ENCODE measurements around the gene ORAI3. TPM values are rescaled to one million over a fixed set of nuclear protein-coding genes. Genes with fewer than 3 reads are reported as not detected.

Gene ORAI3
- total RNA-seq, 2 donors from 2014 or later = 19.0 to 35.7 TPM

DNA sequence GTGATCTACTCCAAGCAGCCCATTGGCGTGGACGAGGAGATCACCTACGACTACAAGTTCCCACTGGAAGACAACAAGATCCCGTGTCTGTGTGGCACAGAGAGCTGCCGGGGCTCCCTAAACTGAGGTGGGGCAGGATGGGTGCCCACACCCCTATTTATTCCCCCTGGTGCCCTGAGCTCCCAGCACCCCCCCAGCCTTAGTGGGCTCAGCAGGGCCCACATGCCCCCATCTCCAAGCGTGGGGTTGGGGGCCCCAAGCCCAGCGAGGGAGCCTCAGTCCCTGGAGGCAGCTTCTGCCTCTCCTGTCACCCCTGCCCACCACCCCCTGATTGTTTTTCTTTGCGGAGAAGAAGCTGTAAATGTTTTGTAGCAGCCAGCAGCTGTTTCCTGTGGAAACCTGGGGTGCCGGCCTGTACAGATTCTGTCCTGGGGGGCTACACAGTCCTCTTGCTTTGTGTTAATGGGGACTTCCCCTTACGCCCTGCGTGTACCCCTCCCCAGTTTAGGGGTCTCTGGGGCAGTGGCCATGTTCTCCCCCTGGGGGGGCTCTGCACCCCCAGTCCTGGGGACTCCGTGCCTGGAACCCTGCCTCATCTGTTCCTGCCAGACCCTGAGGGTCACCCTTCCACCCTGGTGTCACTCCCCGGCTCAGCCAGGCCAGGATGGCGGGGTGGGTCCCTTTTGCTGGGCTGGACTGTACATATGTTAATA lies 35.2 kb downstream of the ORAI3 start:
- no peak overlapping the region for H3K27ac ChIP-seq
- no peaks in the 10 kb centered on the region for H3K9me3 ChIP-seq
- peaks cover 30% of the 10 kb centered on the region for H3K36me3 ChIP-seq
- DNase-seq (ENCODE audit: low spot score) = no peak
- H3K4me3 ChIP-seq = no peak overlapping the region
- peaks cover 0 to 10% of the 10 kb centered on the region in 2 donors for H3K4me1 ChIP-seq (ENCODE audit: control insufficient read depth in 1 of 2, low read depth in 2 of 2)
- ATAC-seq (ENCODE audit: insufficient number of reproducible peaks, low FRiP score, low read depth) = no peak
- TF ChIP-seq, protein P1, sequence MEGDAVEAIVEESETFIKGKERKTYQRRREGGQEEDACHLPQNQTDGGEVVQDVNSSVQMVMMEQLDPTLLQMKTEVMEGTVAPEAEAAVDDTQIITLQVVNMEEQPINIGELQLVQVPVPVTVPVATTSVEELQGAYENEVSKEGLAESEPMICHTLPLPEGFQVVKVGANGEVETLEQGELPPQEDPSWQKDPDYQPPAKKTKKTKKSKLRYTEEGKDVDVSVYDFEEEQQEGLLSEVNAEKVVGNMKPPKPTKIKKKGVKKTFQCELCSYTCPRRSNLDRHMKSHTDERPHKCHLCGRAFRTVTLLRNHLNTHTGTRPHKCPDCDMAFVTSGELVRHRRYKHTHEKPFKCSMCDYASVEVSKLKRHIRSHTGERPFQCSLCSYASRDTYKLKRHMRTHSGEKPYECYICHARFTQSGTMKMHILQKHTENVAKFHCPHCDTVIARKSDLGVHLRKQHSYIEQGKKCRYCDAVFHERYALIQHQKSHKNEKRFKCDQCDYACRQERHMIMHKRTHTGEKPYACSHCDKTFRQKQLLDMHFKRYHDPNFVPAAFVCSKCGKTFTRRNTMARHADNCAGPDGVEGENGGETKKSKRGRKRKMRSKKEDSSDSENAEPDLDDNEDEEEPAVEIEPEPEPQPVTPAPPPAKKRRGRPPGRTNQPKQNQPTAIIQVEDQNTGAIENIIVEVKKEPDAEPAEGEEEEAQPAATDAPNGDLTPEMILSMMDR (IDR thresholded peaks at IDR 0.05) = no peak
- no peaks in the 10 kb centered on the region for H3K27me3 ChIP-seq (replicated peaks; ENCODE audit: insufficient read depth)

DNA sequence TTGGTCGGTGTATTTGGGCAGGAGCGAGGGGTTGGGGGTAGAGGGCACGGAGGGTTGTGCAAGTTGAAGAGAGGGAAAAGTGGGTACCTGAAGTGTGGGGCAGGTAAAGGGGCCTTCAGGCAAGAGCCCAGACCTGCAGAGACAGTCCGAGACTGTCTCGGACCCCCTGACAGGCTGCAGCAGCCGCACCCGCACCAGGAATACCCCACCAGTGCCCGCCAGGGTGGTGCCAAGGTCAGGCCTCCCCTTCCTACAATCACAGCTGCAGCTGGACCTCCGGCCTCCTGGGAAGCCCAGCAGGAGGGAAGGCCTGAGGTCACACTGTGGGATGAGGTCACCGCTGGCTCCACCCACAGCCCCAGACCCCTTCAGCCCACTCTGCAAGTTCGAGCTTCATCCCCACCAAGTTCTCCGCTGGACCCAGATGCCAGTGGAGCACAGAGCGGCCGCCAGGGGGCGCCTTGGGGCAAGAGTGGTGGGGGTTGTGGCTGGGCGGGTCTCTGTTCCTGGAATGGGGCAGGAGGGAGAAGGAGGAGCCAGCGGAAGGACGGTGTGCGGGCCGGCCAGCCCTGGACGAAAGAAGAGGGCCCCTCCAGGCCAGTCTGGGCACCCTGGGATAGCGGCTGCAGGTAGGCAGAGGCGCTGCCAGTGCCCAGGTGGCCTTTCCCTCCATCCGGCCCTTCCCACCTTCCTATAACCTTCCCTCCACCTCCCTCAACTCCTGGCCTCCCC lies 36.0 kb downstream of the ORAI3 start, which contains the start of gene HSD3B7:
TSS of gene HSD3B7 (plus strand) at position 539 of the 732 bp plus-strand sequence. CDS start 452 bp downstream, outside the sequence.
- H3K27me3 ChIP-seq (replicated peaks; ENCODE audit: insufficient read depth) = no peaks in the 10 kb centered on the region
- H3K9me3 ChIP-seq = no peaks in the 10 kb centered on the region
- TF ChIP-seq, protein P1 (IDR thresholded peaks at IDR 0.05) = peak; percentile 98
- no peak within 1 kb of the TSS for H3K27ac ChIP-seq
- ATAC-seq (ENCODE audit: insufficient number of reproducible peaks, low FRiP score, low read depth) = peak; percentile 51
- H3K36me3 ChIP-seq = peaks cover 24% of the 10 kb centered on the region
- peak; percentile 78 for DNase-seq (ENCODE audit: low spot score)
- H3K4me1 ChIP-seq (ENCODE audit: control insufficient read depth in 1 of 2, low read depth in 2 of 2) = peaks cover 0 to 10% of the 10 kb centered on the region in 2 donors
- peak within 1 kb of the TSS; percentile 60 for H3K4me3 ChIP-seq

DNA sequence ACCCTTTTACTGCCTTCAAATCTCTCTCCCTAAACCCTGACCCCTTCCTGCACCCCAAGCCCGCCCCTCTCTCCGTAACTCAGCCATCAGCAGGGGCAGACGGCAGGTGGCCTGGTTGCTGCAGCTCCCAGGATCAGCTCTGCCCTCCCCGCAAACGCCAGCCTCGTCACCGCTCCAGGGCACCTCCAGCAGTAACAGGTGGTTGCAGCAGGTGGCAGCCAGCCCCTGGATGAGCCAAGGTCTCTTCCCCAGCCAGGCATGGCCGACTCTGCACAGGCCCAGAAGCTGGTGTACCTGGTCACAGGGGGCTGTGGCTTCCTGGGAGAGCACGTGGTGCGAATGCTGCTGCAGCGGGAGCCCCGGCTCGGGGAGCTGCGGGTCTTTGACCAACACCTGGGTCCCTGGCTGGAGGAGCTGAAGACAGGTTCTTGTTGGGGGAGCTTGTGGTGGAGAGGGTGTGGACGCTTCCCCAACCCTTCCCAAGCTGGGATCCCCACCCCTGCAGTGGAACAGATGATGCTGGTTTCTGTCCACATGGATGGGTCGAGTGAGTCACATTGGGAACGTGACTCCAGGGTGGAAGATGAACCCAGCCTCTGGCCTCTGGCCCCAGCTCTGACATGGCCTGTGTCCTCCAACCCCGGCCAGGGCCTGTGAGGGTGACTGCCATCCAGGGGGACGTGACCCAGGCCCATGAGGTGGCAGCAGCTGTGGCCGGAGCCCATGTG lies 36.7 kb downstream of the ORAI3 start:
- DNase-seq (ENCODE audit: low spot score) (no peak), ATAC-seq (ENCODE audit: insufficient number of reproducible peaks, low FRiP score, low read depth) (no peak)
- Histone ChIP-seq H3K36me3 (peaks cover 17% of the 10 kb centered on the region), H3K27ac (no peak overlapping the region), H3K4me1 (ENCODE audit: control insufficient read depth in 1 of 2, low read depth in 2 of 2) (peaks cover 0 to 10% of the 10 kb centered on the region in 2 donors), H3K27me3 (replicated peaks; ENCODE audit: insufficient read depth) (no peaks in the 10 kb centered on the region), H3K4me3 (peak overlapping the region; percentile 60), H3K9me3 (no peaks in the 10 kb centered on the region)
- TF ChIP-seq, protein P1 (IDR thresholded peaks at IDR 0.05) = no peak

DNA sequence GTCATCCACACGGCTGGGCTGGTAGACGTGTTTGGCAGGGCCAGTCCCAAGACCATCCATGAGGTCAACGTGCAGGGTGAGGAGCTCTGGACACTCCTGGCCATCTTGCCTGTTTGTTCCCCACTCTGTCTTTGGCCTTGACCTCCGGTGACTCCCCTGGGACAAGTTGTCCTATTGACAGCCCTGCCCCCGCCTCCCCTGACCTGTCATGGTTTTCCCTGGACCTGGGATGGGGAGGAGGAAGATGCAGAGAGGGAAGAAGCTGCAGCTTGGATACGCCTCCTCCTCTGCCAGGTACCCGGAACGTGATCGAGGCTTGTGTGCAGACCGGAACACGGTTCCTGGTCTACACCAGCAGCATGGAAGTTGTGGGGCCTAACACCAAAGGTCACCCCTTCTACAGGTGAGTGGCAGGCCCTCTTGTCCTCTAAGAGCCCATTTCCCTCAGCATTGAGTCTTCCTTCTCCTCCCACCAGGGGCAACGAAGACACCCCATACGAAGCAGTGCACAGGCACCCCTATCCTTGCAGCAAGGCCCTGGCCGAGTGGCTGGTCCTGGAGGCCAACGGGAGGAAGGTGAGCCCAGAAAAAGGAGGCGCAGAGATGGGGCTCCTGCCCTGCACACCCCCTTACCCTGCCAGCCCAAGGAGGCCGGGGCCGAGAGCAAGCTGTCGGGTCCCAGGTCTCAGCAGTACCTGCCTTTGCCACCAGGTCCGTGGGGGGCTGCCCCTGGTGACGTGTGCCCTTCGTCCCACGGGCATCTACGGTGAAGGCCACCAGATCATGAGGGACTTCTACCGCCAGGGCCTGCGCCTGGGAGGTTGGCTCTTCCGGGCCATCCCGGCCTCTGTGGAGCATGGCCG lies 37.5 kb downstream of the ORAI3 start:
- no peaks in the 10 kb centered on the region for H3K9me3 ChIP-seq
- no peak for ATAC-seq (ENCODE audit: insufficient number of reproducible peaks, low FRiP score, low read depth)
- no peaks in the 10 kb centered on the region for H3K27me3 ChIP-seq (replicated peaks; ENCODE audit: insufficient read depth)
- peaks cover 0 to 10% of the 10 kb centered on the region in 2 donors for H3K4me1 ChIP-seq (ENCODE audit: control insufficient read depth in 1 of 2, low read depth in 2 of 2)
- no peak for DNase-seq (ENCODE audit: low spot score)
- H3K27ac ChIP-seq = no peak overlapping the region
- H3K36me3 ChIP-seq = peaks cover 10% of the 10 kb centered on the region
- no peak overlapping the region for H3K4me3 ChIP-seq
- TF ChIP-seq, protein P1 (IDR thresholded peaks at IDR 0.05) = no peak
